Measurements from ENCODE around the gene TMEM270.

- TF ChIP-seq SUZ12 (IDR thresholded peaks at IDR 0.05), result no peak
- TF ChIP-seq ZNF384 (IDR thresholded peaks at IDR 0.05), result no peak
- TF ChIP-seq FOXM1 (IDR thresholded peaks at IDR 0.05; ENCODE audit: borderline replicate concordance), result no peak
- no peak for TF ChIP-seq LEF1 (IDR thresholded peaks at IDR 0.05; ENCODE audit: borderline replicate concordance)
- no peak for TF ChIP-seq FOXK2 (IDR thresholded peaks at IDR 0.05)
- TF ChIP-seq TARDBP (IDR thresholded peaks at IDR 0.05), result no peak
- TF ChIP-seq HDGF (IDR thresholded peaks at IDR 0.05; ENCODE audit: borderline replicate concordance), result no peak
- no peak for TF ChIP-seq SP1 (IDR thresholded peaks at IDR 0.05)
- TF ChIP-seq NFRKB (IDR thresholded peaks at IDR 0.05), result no peak
- TF ChIP-seq BHLHE40 (IDR thresholded peaks at IDR 0.05; ENCODE audit: borderline replicate concordance), result no peak
- no peak for TF ChIP-seq ELF4 (IDR thresholded peaks at IDR 0.05)
- TF ChIP-seq PKNOX1 (IDR thresholded peaks at IDR 0.05), result no peak
- no peak for TF ChIP-seq FOXA1 (IDR thresholded peaks at IDR 0.05)
- TF ChIP-seq ARNT (IDR thresholded peaks at IDR 0.05), result no peak
These were observed 19.2 kb downstream of the TMEM270 start for GRCh38 chr7:73879977-73880681.

Measured in HEK293T (cell line).